Hepatic stellate cell (primary cell): ENCODE data around the gene ATXN7L2.
A peak's percentile ranks its signal among the peaks of the same experiment; 100 is the strongest.

Experiments used
- DNase-seq: peaks from one replicate; pipeline ENCODE4 v3.0.0; 2011; ENCODE audit warnings: low spot score

The ATXN7L2 gene

DNA sequence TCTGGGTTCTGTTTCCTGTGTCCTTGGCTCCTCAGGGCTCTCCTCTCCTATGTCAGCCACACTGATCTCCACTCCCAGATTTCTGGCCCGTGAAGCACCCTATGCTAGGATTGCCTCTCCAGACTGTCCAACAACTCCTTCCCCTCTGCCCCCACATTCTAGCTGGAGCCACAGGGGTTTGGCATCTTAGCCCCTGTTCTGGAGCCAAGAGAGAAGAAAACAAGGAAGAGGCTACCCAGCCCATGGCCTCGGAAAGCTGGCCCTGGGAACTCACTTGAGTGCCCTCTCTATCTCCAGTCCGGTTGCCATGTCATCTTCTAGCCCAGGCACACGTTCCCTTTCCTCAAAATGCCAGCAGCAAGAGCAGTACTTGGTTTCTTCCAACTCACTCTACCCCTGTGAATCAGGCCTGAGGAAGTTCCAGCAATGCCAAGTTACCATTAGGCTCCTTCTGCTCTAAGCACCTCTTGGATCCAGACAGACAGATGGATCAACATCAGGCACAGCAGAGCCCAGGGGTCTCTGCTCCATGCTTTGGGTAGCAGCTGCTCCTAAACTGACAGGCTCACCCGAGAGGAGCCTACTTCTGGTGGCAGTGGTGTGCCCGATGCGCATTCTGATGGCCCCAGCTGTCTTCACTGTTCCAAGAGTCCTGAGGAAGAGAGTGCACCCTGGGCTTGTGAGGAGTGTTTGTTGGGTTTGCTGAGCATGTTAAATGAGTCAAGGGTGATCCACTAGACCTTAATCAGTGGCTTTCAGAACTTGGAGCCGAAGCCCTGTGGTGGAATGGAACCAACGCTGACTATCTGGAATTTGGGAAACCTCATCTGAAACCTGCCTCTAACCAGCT lies 44.4 kb downstream of the ATXN7L2 start:
- DNase-seq: no peak

DNA sequence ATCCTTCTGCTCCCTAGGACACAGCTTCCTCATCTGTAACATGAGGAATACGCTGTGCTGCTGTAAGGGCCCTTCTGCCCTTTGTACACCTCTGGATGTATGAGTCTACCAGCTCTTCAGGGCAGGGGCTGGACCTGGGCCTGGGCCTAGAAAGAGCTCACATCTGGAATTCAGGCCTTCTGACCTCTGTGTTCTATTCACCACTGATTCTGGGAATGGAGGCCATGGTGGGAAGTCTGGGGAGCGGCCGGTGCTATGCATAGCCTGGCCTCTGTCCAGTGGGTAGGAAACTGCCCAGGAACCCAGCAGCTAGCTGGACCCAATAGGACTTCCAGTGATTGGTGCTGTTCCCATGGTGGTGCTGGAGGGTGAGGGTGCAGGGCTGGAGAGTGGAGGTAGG lies 45.0 kb downstream of the ATXN7L2 start:
- DNase-seq: no peak

DNA sequence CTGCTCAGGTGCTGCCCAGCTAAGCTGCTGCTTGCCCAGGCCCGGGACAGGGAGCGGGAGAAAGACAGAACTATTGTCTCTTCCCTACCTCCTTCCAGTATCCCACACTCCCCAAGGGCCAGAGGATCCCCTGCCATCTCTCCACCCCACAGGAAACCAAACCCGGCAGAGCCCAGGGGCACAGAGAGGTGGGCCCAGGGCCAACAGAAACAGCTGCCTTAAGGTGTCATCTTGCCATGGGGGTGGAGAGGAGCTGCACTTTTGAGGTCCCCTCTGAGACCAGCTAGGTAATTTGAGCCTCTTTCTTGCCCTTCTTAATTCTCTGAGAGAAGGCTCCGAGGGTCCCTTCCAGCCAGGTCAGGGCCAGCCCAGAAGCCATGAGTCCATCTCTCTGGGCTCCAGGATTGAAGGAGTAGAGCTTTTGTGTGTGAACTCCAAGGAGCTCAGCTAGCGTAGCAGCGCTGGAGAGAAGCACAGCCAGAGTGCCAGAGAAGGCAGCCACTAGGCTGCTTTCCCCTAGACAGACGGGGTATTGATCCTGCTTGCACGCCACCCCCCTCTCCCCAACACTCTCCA lies 46.3 kb downstream of the ATXN7L2 start:
- DNase-seq: no peak

DNA sequence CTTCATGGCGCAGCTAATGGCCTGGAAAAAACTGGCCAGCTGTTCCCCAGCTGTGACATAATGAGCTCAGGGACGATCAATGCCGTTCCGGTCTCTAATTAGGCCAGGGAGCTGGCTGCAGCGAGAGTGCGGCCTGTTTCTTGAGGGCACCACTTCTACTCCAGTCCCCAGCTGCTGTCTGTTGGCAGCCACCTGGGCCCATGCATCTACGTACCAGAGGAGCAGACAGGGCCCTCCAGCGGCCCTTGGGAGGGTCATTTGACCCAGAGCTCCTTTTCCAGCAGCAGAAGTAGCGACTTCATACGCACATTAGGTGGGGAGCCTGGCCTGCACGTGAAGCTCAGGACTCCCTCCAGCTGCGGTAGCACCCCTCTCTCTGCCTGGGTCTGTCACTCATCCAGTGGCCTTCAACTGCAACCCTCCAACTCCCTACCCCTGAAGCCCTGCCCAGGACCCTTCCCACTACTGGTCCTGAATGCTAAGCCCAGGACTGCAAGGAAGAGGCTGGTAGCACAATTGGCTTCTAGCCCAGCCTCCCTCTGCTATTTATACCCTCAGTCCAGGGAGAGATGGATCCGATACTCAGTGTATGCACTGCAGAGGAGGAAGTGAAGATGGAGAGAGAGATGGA lies 46.9 kb downstream of the ATXN7L2 start:
- DNase-seq: no peak

DNA sequence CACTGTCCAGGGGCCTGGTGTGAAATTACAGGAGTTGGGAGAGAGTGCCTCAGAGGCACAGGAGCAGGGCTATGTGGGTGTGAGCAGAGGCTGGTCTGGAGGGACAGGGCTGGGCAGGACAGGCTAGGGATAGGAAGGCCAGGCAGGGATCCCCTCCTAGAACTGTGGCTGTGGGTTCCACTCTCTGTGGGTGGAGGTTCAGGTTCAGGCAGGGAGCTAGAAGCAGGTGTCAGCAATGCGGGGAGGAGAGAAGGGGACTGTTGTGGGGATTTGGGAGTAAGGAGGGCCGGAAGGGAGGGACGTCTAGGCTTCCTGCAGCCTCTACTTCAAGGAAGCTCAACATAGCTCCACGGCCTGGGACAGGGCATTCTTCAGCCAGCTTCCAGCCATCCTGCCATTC lies 47.7 kb downstream of the ATXN7L2 start:
- DNase-seq: no peak

DNA sequence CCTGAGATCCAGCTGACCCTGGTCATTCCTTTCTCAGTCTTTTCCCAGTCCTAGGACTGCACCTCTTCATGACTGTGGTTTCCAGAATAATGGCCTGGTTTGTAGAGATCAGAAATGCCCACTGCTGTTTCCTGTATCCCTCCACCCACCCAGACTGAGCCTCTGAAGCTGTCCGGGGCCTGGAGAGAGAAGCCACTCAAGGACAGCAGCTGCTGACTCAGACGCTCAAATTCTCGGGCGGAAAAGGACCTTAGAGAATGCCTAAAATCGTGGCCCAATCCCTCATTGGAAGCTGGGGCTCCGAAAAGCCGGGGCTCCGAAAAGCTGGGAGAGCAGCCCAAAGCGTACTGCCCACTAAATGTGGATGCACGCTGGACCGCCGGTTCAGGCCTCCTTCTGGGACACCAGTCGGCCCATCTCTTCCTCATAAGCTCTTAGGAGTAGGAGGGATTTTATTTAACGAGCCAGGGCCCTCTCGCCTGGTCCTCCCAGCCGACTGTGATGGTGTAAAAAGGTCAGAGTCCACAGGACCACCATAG lies 48.2 kb downstream of the ATXN7L2 start:
- DNase-seq: no peak

DNA sequence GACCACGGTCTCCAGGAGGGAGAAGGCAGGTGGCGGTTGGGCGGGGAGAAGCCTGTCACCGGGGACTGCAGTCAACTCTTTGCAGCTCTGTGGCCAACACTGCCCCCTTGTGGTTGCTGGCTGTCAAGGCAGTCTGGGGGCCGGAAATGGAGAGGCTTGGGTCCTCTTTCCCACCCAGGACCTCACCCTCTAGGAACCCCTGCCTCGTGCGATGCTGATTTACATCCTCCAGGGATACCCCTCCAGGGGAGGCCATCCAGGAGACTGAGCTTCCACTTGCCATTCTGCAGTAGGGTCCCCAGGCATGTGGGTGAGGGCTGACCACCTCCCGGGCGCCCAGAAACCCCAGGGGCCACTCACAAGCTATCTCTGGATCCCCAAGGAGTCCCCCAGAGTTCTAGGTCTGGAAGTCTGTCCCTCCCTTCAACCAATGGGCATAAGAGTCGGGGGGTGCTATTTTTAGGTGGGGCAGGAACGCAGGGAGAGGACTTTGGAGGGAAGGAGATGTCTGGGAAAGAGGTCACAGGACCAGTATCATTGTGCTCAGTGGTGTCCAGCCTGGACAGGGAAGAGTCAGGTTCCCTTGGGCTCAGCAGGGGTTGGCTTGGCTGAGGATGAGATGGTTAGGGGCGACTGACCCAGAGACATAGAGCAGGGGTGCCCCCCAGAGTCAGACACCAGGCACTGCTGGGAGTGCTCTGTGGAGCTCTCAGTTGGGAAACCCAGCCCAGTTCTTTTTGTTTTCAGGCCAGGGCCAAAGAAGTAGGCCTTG lies 48.8 kb downstream of the ATXN7L2 start:
- DNase-seq: peak; percentile 79

DNA sequence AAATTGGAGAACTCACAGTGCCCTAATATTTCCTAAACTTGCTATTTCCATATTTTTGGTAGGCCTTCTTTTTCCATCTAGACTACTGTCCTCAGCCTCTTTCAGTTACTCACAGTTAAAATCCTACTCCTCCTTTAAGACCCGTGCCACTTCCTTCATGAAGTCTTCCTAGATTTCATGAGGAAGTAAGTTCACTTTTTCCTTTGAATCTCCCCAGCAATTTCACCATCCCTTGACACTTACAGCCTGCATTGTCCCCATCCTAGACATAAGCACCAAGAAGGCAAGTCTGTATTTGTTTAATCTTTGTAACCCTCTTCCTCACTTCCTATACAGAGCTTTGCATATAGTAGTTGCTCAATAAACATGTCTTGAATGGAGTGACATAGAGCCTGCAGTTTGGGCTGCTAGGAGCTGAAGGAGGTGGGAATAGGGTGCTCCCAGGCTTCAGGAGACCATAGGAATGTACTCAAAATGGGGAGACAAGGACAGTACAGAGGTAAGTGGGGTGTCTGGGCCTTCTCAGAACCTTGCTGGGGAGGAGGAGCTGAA lies 50.7 kb downstream of the ATXN7L2 start:
- no peak for DNase-seq

DNA sequence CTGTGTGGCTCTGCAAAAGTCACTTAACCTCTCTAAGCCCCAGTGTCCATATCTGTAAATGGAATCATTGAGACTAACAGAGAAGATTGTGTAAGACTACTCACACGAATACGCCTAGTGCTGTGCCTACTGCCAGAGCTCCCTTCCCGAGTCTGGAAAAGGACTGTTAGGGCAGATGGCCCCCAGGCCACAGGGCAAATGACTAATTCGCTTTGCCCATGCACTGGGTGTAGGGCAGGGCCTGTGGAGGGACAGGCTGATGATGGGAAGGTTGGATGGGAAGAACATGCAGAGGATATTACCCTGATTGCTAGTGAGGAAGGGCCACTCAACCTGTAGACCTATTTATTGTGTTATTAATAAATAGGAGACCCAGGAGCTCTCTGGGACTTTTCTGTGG lies 51.8 kb downstream of the ATXN7L2 start:
- no peak for DNase-seq

DNA sequence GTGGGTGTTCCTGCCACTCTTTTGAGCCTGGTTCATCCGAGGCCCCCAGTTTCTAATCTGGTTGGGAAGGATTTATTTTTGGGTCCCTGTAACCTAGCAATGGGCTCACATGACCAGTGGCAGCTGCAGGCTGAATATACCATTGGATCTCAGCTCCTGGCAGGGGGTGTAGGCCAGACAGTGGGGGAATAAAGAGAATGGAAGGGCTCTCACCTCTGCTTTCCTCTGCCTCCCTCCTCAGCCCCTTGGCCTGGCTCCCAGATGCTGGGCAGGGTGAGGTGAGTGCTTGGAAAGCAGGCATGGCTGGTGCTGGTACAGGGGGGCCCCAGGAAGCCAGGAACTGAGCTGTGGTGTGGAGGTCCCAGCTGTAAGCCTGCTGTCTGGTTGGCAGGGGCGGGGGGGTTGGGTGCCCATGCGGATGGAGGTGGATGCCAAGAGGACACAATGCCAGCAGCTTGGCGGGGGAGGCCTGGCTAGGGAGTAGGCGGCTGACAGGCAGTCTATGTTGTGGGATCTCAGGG lies 52.3 kb downstream of the ATXN7L2 start:
- peak; percentile 50 for DNase-seq

DNA sequence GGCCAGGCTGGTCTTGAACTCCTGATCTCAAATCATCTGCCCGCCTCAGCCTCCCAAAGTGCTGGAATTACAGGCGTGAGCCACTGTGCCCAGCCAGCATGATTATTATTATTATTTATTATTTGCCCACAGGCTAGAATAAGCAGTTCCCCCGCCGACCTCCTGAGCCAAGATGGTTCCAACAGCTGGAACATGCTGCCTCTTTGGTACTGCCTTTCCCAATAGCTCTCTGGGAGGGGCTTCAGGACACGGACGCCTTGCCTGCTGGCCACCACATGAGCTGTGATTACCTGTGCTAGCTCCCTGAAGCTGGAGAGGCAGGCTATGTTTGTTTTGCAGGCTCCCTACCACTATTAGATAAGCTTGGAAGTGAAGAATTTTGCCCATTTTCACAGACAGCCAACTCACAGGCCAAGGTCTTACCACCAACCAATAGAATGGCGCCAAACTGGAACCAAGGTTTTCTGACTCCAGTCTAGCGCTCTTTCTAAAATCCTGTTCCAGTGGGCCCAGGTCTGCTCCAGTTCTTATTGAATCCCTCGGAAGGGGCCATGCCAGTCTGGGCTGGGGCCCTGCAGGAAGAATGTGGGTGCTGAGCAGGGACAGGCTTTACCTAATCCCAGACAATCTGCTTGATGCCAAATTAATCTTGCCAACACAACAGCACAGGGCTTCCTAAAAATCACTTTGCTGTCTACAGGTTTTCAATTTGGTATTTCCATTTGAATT lies 53.9 kb downstream of the ATXN7L2 start:
- DNase-seq: no peak

DNA sequence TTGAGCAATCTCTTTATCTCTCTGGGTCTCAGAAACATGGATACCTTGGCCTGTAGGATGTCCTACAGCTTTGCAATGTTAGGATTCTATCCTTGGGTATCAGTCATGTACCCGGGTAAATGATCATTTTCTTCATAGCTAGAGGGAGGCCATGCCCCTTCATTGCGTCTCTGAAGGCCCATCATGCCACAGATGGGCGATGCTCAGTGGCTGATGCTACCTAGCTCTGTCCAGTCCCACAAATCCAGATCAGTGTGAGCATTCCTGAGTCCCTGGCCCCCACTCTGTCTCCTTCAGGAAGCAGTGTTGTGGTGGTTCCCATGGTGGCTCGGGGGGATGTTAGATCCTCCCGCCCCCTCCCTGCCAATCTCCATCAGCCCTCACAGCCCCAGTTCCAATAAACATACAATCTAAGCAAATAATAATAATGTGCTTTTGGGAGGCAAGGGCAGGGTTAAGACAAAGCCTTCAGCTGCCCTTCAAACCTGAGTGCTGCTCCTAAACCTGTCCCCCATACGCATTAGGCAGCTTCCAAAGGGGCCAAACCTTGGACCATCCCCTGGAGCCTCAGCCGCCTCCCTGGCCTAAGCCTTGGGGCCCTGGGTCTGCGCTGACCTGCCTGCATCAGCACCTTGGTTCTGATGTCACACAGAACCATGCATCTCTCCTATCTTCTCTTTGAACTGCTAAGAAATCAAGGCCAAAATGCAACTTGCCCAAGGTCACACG lies 55.3 kb downstream of the ATXN7L2 start:
- DNase-seq: no peak

DNA sequence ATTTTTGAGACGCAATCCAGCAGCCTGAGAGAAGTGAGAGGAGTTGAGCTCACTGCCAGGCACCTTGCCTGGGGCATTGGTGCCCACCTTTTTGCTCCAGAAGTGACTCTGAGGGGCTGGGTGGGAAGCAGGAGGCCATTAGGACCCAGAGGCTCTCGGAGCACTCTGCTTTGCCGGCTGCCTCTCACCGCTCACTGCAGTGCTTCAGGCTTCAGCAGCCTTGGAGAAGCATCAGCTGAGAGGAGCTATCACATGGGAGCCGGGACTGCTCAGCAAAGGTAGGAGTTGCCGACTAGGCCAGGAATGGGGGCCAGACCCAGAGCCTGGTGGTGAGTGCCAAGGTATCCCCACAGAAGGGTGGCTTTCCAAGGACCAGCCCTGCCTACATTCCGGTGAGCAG lies 56.0 kb downstream of the ATXN7L2 start, which contains the start of gene GPR61:
GPR61 (plus strand) TSS at position 197 of the 400 bp plus-strand sequence. CDS start 3,151 bp downstream, outside the sequence.
- no peak for DNase-seq

DNA sequence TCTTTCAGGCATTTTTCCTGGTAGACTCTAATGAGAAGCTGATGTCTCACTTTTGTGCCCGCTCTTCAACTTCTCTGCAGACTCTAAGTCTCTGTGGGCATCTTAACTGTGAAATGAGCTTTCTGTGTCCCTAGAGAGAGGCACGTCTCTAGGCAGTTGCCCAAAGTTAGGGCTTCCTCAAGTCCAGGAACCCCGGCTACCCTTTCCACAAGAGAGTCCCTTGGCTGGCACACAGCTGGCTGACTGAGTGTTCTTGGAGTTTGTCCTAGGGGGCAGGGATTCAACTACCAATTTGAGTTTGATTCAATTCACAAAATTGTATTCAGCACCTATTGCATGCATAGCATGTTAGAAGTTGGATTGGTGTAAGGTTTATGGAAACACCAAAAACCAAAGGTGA lies 57.4 kb downstream of the ATXN7L2 start:
- no peak for DNase-seq
